GM18517 (cell line): ENCODE data around the gene TMEM200C.
"Not testable (repeated sequence)": the region's sequence is repeated elsewhere in the genome, so short reads cannot be mapped to it uniquely, and the experiment has no call there.

Source experiments
- ATAC-seq: cut with Tn5 transposase; IDR thresholded peaks from one replicate; pipeline ENCODE4 v1.9.1; 2021; ENCODE audit warnings: mild to moderate bottlenecking, moderate library complexity; ENCODE audit not compliant: unreplicated experiment

TMEM200C gene

DNA sequence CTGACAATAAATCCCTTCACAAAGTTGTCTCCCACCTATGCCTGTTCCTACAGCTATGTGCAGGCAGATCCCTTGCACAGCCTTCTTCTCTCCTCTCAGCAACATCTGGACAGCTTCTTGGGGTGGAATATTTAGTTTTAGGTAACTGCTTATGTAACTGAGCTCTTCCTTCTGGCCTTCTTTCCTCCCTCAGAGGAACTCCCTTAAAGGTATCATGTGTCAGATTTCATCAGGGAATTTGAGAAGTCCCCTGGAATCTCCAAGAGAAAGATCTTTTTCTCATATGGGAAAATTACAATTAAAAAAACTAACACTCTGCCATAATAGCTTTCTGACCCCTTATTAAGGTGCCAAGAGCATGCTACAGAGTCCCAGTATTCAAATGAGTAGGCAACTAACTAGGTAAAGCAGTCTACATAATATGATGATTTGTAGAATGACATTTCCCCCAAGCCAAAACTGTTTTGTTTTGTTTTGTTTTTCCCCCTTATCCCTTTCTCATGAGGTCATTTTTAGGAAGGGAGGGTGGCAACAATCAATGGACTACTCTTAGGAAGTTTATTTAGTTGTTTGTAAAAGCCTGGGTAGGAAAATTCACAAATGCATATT, 2.4 kb downstream of the TMEM200C start:
- ATAC-seq, result no peak

DNA sequence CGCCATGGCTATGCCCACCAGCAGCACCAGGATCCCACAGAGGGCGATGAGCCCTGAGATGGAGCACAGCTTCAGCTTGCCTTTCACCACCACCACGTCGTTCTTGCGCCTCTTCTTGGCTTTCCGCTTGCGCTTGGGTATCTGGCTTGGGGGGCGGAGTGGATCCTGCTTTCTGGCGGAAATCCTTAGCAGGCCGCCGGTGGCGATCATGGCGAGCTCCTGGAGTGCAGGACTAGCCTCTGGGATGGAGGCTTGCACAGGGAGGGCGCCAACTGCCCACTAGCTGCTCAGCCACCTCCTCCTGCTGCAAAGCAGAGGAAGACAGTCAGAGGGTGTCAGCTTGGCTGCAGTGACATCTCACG, 3.5 kb downstream of the TMEM200C start:
- no peak for ATAC-seq

GRCh38 chr18:5891184-5891853, 4.0 kb downstream of the TMEM200C start:
- no peak for ATAC-seq

GRCh38 chr18:5890331-5891183, 4.8 kb downstream of the TMEM200C start:
- ATAC-seq, result peak; percentile 75

DNA sequence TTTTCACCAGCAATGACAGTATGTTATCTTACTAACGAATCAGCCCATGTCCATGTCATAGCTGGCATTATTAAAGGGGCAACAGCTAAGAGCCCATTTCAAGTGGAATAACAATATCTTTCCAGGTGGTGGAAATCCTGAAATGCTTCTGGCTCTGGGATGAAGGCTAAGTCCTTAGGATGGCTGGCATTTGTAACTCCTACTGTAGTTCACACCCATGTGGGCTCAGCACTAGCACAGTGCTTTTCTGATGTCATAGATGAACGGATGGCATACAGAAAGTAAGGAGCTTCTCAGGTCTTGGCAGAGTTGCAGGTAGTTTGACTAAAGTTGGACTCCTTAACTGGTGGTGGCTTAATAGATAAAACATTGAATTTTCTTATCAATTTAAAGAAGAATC, 10.0 kb downstream of the TMEM200C start:
- no peak for ATAC-seq

- ATAC-seq, result no peak
These were observed 10.9 kb downstream of the TMEM200C start for GRCh38 chr18:5884375-5884774.

DNA sequence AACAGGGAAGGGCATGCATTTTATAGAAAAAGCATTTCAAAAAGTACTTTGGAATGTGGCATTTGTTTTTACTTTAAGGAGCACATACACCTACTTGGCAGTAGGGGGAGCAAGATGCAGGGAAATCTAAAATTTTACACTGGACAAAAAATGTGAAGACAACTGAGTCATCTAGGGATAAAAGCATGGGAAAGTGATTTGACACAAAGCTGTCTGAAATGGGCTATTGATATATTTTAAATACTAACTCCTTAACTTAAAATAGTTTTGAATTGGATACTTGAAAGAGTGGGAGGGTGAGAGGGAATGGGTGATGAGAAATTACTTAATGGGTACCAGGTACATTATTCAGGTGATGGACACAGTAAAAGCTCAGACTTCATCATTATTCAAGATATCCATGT, 15.8 kb downstream of the TMEM200C start:
- ATAC-seq, result no peak

GRCh38 chr18:5876891-5877290, 18.4 kb downstream of the TMEM200C start:
- no peak for ATAC-seq

- ATAC-seq, result no peak
These were observed 21.0 kb downstream of the TMEM200C start for GRCh38 chr18:5874336-5874735.

DNA sequence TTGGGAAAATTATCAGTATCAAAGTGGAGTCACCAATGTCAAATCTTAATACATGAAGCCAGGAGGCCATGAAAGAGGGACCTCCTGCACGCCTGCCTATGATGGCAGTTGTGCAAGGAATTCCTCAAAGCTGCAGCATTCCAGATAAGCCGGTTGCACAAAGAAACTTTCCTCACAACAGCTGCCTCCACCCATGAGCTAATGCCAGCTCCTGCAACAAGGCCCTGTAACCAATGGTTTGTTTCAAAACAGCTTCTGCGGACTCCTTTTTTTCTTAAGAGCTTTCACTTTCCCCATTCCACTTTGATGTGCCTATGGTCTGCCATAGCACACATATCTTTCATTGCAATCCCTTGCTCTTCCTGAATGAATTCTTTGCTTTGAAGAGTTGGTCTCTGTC, 22.4 kb downstream of the TMEM200C start:
- ATAC-seq, result no peak

DNA sequence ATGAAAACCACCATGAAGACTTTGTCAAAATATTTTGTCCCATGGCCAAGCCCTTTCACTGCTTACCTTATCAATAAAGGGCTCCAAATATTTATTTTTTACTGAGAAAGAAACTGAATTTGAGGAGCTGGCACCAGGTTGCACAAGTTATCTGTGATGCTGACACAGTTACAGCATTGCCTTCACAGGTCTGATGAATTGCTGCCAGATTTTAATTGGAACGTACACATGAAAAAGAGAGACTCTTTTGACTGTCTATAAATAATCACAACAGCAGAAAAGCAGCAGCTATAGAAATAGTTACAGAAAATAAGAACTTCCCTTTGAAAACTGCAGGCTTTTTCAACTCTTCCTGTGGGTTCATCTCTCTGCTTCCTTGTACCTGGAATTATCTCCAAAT, 23.9 kb downstream of the TMEM200C start:
- no peak for ATAC-seq

- peak; percentile 86 for ATAC-seq
These were observed 27.0 kb downstream of the TMEM200C start for GRCh38 chr18:5868218-5868854.

DNA sequence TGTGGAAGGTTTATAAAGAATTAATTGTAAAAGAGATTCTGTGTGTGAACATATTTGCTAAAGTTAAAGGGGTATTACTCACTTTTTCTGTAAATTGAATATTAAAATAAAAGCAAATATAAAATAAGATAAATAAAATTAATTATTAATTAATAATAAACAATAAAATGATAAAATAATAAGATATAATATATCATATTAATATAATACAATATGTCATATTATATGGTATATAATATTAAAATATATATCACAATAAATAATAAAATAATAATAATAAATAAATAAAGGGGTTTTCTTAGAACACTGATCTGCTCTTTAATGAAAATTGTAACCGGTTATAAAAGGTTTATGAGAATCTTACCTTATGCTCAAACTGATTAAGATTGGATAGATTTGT, 29.8 kb downstream of the TMEM200C start:
- no peak for ATAC-seq

- ATAC-seq, result not testable (repeated sequence)
These were observed 33.2 kb downstream of the TMEM200C start for GRCh38 chr18:5862127-5862526.

DNA sequence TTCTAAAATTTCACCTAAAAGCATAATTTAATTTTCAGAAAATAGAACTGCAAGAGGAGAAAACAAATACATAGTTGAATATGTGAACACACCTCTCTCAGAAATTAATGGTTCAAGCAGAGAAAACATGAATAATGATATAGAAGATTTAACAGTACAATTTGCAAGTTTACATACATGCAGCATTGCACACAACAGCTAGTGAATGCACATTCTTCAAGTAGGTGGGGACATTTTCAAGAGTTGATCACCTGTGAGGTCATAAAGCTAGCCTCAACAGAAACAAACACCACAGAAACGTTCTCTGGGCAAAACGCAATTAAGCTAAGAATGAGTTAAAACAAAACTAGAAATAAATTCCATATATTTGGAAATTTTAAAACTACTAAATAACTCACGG, 38.1 kb downstream of the TMEM200C start:
- no peak for ATAC-seq

GRCh38 chr18:5853253-5853652, 42.1 kb downstream of the TMEM200C start:
- no peak for ATAC-seq

- ATAC-seq, result no peak
These were observed 43.3 kb downstream of the TMEM200C start for GRCh38 chr18:5851998-5852397.

- ATAC-seq, result no peak
These were observed 52.7 kb downstream of the TMEM200C start for GRCh38 chr18:5842653-5843052.

DNA sequence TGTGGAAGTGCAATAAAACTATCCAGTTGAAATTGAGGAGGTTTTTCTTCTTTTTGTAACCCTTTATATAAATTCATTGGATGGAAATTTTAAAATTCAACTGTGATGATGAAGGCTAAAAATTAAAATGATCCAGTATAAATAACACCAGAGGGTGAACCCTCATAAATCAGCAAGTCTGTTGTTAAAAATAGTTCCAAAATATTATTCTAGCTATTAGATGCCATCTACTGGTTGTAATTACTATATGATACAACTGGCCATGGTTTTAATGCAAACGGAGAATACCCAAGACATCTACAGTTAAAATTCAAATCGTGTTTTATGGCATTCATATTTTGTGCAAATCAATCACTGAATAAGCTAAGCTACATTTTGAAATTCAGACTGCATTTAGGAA, 53.8 kb downstream of the TMEM200C start:
- no peak for ATAC-seq

DNA sequence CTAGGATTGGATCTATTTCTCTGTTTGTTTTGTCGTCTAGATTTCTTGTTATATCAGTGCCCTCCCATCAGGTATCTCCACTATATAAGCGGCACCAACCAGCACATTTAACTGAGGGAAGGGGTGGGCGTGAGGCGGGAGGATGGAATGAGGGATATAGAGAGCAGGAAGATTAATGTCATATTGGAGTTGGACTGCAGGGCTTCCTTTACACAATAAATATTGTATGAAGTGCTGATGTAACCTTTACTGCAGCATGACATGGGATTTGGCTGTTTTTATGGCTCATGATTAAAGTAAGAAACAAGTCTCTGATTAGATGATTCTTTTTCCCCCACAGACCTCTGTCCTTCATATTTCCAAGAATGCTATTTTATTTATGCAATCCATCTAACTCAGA, 54.8 kb downstream of the TMEM200C start:
- ATAC-seq, result no peak

- no peak for ATAC-seq
These were observed 55.3 kb downstream of the TMEM200C start for GRCh38 chr18:5840025-5840424.

- ATAC-seq, result no peak
These were observed 56.2 kb downstream of the TMEM200C start for GRCh38 chr18:5839102-5839501.
